GM18858 (cell line): ENCODE measurements around the gene SMG7.
"Not testable (repeated sequence)": the region's sequence is repeated elsewhere in the genome, so short reads cannot be mapped to it uniquely, and the experiment has no call there.

Experiments used
- ATAC-seq: cut with Tn5 transposase; IDR thresholded peaks from one replicate; pipeline ENCODE4 v1.9.1; 2021; ENCODE audit not compliant: unreplicated experiment

Gene SMG7, protein sequence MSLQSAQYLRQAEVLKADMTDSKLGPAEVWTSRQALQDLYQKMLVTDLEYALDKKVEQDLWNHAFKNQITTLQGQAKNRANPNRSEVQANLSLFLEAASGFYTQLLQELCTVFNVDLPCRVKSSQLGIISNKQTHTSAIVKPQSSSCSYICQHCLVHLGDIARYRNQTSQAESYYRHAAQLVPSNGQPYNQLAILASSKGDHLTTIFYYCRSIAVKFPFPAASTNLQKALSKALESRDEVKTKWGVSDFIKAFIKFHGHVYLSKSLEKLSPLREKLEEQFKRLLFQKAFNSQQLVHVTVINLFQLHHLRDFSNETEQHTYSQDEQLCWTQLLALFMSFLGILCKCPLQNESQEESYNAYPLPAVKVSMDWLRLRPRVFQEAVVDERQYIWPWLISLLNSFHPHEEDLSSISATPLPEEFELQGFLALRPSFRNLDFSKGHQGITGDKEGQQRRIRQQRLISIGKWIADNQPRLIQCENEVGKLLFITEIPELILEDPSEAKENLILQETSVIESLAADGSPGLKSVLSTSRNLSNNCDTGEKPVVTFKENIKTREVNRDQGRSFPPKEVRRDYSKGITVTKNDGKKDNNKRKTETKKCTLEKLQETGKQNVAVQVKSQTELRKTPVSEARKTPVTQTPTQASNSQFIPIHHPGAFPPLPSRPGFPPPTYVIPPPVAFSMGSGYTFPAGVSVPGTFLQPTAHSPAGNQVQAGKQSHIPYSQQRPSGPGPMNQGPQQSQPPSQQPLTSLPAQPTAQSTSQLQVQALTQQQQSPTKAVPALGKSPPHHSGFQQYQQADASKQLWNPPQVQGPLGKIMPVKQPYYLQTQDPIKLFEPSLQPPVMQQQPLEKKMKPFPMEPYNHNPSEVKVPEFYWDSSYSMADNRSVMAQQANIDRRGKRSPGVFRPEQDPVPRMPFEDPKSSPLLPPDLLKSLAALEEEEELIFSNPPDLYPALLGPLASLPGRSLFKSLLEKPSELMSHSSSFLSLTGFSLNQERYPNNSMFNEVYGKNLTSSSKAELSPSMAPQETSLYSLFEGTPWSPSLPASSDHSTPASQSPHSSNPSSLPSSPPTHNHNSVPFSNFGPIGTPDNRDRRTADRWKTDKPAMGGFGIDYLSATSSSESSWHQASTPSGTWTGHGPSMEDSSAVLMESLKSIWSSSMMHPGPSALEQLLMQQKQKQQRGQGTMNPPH

DNA sequence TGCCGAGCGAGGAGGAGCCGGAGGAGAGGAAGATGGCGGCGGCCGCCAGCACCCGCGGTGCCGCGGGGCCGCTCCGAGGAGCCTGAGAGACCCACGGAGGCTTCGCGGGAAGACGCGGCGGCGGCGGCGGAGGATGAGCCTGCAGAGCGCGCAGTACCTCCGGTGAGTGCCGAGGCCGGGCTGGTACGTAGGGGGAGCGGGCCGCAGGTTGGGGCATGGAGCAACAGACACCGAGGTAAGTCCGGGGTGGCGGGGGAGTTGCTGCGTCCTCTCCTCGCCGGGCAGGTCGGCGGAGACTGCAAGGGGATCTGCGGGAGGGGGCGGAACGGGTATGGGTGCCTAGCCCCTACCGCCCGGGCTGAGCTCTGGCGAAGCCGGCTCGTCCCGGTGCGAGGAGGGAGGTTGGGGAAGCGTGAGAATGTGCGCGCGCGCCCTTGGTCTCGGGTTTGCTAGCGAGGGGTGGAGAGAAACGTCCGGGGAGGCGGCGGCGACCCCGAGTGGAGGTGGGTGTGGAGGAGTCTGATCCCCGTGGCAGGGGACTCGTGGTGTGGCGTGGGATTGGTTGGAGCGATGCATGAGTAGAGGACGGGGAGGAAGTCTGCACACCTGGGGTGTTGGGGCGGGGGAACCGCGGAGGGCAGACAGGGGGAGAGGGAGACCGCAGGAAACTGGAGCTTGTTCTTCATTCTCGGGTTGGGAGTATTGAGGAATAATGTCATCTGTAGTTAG, at the start of gene SMG7:
SMG7 (plus strand) TSS at position 12 of the 729 bp plus-strand sequence; CDS start at position 134, 122 bp downstream.
- ATAC-seq: no peak

DNA sequence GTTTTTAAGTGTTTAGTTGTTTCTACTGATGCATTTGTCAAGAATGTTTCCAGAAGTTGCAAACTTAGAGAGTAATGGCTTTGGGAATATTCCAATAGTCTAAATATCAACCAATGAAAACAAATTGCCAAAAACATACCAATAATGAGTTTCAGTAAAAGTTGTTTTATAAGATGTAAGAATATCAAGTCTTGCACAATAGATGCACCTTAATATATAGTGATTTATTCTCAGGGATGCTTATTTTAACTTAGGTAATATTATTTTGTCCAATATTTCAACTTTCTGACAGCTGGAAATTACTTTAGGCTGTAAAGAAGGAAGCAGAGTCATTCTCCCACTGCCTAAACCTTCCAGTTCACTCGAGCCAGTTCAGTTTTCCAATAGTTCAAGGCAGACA, 48.8 kb upstream of the SMG7 start:
- no peak for ATAC-seq

DNA sequence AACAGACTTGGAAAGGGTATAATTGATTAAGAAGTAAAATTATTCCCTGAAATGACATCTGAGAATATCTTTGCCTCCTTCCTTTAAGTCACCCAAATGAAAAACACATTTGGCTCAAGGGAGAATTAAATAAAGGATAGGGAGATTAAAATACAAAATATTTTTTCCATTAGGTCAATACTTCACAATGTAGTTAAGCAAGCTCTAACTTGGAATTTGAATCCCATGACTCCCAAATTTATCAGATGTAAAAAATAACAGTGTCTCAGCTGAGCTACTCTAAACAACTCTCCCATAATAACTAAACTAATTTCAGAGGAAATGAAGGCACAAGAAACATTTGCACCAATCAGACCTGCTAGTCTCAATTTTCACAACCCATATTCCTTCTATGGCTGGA, 47.6 kb upstream of the SMG7 start:
- ATAC-seq: no peak

DNA sequence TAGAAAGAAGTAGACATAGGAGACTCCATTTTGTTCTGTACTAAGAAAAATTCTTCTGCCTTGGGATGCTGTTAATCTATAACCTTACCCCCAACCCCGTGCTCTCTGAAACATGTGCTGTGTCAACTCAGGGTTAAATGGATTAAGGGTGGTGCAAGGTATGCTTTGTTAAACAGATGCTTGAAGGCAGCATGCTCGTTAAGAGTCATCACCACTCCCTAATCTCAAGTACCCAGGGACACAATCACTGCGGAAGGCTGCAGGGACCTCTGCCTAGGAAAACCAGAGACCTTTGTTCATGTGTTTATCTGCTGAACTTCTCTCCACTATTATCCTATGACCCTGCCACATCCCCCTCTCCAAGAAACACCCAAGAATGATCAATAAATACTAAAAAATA, 44.7 kb upstream of the SMG7 start:
- not testable (repeated sequence) for ATAC-seq

DNA sequence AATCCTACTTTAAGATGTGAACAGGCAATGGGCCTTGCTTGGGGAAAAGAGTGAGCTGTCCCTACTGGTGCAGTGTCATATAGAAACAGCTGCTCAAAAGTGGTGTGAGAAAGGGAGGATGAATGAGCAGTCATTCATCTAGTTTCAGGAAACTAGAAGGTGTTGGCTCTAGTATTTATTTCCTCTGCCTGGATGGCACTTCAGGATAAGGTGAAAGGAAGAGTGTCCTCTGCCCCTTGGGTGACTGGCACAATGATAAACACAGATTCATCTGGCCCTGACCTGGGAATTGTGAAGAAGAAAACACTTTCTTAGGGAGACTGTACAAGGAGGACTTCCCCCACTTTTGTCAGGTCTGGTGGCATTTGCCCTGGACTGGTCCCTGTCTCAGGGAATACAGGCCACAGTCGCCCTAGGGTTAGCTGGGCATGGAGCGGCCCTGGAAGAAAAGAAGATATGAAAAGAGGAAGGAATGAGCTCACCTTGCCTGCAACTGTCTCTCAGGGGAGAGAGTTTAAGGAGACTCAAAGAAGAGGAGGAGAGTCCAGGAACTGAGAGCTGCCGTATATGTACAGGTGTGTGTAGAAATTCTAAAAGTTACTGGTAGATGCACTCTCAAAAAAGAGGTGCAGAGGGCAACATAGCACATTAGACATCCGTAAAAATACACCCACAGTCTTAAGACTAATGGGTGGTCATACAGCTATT, 40.3 kb upstream of the SMG7 start:
- ATAC-seq: no peak

DNA sequence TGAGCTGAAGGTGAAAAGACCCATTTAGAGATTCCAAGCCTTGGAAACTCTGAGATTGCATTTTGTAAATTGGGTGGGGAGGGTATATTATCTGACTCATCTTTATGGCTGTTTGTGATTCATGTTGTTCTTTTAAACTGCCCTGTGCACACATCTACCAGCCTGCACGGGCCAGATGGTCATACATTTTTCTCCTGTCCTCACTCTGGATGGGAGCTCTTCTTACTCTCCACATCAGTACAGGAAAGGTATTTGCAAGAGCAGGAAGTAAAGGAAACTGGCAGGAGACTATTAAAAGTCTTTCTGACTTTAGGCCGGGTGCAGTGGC, 39.8 kb upstream of the SMG7 start:
- ATAC-seq: no peak

DNA sequence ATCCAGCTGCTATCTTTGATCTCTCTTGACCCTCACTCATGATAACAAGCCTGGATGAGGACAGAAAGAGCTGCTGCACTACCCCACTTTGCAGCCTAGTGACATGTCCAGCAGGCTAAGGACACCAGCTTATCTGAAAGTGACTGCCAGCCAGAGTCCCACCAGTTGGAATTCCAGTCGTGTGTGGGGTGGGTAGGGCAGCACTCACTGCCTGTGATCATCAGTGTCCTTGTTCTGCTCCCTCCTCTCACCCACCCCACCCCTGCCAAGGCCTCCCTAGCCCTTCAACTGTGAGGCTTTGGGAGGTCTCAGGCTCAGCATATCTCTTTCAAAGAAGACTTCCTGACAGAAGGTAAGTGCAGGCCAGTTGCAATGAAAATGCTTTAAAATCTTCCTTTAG, 38.6 kb upstream of the SMG7 start:
- no peak for ATAC-seq

DNA sequence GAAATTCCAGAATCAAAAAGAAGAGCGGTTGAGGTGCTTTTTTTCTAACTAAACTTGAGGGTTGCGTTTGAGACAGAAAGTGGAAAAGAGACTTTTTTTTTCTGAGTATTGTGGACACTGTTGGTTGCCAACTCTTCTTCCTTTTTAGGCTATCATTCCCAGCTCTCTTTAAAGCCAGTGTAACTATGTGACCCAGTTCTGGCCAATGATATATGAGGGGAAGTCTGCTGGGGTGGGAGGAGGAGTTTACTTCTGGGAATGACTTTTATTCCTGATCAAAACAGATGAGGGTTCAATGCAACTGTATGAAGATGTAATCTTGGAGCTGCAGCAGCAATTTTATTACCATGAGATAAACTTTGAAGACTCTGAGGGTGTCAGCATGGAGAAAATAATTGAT, 36.8 kb upstream of the SMG7 start:
- no peak for ATAC-seq

DNA sequence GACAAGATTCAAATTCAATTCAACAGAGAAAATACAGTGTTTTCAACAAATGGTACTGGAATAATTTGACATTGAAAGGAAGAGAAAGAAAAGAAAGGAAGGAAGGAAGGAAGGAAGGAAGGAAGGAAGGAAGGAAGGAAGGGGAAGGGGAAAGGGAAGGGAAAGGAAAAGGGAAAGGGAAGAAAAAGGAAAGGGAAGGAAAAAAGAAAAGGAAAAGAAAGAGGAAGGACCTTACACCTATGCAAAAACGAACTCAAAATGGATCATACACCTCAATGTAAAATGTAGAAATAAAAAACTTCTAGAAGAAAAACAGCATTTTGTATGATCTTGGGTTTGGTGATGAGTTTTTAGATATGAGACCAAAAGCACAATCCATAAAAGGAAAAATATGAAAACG, 34.2 kb upstream of the SMG7 start:
- no peak for ATAC-seq

DNA sequence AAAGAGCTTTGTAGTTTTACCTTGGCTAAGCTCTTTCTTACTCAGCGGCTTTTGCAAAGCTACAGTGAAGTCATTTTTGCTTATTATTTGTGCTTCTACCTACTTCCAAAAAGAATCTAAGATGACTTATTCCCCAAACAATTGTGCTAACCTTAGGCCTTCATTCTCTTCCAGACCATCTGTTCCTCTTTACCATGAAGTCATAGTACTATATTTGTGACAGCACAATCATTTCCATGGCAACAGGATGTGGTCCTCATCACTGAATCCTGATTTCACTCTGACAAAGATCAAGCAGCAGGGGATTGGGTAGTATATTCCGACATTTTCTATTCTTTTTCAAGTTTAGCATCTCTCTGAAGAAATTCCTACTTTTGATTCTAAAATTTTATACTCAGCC, 29.3 kb upstream of the SMG7 start:
- no peak for ATAC-seq

DNA sequence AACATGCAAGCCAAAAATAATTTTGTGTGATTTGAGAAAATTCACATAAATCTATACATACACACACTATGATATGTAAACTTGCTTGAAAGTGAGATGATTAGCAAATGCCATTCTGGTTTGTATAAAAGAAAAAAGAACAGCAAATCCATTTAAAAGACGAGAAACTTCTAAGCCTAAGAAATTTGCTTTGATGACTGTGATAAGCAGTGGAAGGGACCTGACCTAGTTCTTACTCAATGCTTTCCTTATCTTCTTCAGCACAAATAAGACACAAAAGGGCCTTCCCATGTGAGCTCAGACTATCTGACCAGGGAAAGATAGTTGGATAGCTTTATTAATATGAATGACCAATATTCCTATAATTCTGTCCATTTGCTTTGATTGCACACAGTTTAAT, 28.8 kb upstream of the SMG7 start:
- no peak for ATAC-seq

DNA sequence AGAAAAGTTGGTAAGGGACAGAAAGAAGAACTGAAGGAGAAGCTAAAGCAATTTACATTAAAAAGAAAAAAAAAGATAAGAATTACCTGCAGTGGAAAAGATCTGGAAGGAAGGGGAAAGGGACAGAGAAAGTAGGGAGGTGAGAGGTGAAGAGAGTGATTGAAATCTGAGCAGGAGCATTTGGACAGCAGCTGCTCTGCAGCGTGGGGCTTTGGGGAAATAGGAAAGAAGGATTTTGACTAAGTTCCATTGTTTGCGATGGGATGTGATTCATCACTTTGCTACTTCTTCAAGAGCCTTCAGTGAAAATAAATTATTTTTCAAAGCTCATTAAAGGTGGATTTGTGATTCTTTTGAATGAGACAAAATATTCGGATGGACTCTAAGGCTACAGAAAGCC, 28.1 kb upstream of the SMG7 start:
- no peak for ATAC-seq

DNA sequence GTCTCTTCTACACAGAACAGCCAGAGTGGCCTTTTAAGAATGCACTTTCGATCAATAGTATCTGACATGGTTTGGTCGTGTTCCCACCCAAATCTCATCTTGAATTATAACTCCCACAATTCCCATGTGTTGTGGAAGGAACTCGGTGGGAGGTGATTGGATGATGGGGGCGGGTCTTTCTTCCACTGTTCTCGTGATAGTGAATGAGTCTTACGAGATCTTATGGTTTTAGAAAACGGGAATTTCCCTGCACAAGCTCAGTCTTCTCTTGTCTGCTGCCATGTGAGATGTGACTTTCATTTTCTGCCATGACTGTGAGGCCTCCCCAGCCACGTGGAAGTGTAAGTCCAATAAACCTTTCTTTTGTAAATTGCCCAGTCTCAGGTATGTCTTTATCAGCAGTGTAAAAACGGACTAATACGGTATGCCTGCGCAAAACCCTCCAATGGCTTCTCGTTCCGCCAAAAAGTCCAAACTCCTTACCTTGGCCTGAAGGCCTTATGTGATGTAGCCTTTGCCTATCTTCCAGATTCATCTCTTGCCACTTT, 23.0 kb upstream of the SMG7 start:
- ATAC-seq: no peak

DNA sequence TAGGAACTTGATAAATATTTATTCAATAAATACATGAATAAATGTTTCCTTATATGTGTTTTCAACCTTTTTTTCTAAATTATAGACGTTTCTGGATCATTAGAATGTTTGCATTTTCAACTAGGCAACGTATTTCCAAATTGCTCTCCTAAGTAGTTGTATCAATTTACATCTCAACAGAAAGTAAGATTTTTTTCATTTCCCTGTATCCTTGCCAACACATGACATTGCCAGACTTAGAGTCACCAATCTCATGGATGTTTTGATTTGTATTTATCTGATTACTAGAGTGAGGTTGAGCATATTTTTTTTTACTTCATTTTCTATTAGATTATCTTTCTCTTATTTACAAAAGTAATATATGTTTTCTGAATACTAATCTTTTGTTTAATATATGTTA, 22.2 kb upstream of the SMG7 start:
- ATAC-seq: no peak

DNA sequence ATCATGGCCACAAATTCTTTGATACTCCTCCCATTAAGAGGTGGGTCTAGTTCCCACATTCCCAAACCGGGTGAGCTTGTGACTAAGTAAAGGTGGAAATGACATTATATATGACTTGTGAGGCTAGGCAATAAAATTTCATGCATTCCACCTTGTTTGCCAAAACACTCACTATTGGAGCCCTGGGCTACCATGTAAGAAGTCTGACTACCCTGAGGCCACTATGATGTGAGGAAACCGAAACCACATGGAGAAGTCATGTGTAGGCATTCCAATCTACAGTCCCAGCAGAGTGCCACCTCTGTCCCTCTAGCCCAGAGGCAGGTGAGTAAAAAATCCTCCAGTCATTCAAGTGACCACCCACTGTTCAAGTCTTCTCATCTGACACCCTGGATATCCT, 17.9 kb upstream of the SMG7 start:
- ATAC-seq: no peak

DNA sequence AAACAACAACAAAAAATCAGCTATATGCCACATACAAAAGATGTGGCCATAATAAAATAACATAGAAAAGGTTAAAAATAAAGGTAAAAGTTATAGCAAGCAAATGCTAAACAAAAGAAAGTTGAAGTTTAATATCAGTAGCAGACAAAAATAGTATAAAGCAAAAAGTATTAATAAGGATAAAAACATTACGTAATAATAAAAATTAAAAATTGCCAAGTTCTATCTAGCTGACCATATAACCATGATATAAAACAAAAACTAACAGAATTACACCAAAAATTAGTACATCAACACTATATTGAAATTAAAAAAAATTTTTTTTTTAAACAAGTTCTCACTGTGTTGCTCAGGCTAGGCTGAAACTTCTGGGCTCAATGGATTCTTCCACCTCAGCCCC, 15.5 kb upstream of the SMG7 start:
- ATAC-seq: no peak

DNA sequence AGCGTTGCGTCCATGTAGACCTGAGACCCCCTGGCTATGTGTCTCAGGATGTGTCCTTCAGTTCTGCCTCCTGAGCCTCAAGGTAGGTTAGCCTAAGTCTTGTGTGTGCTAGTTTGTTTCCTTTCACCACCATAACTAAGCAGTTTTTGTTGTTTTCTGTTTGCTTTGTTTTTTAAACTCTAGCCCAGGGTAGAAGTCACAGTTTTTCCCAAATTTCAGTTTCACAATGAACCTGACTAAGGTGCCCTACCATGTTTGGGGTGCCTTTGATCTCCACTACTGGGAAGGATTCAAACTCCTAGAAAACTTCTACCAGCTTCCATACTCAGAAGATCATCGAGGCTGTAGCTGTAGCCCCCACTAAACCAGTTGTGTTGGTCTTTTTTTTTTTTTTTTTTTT, 14.8 kb upstream of the SMG7 start:
- no peak for ATAC-seq

DNA sequence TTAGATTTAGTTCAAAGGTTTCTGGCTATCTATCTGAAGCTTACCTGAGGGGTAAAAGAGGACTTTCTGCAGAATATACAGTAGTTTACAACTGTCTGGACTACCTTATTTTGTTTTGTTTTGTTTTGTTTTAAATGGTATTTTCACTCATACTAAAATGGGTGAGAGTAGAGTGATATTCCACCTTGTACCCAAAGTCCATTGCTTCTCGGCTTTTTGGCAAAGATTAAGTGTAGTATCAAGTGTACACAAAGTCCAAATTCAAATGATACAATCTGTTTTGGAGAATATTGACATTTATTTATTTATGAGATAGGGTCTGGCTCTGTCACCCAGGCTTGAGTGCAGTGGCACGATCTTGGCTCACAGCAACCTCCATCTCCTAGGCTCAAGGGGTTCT, 11.7 kb upstream of the SMG7 start:
- no peak for ATAC-seq

DNA sequence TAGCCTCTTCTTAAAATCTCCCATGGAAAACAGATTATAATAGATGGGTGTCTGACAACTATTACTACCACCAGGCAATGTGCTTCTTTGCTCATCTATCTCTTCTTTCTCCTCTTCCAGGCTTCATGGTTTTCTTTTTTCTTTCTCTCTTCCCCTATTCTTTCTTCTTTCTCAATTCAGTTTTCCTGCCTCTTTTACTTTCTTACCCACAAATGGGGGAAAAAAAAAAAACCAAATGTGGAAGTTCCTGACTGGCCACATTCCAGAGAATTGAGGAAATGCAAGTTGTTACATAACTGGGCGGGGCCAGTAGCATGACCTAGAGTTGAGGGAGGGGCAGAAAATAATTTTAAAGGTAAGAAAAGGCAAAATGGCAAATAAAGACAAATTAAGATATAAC, 10.9 kb upstream of the SMG7 start:
- no peak for ATAC-seq

DNA sequence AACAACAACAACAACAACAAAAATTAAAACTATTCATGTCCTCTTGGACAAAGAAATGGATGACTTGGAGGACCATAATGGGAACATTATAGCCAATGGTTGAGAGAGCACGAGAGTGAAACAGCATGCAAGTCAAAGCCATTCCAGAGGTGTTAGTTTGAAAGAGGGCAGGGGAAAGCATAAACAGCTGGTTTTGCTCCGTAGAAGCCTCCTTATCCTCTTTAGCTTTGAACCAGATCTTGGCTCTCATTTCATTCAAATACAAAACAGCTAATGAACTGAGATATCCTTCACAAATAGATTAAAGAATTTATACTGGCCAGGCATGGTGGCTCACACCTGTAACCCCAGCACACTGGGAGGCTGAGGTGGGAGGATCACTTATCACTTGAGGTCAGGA, 8.7 kb upstream of the SMG7 start:
- ATAC-seq: no peak
